ENCODE measurements around the gene MCM3AP.
A peak's percentile ranks its signal among the peaks of the same experiment; 100 is the strongest.

Gene MCM3AP

GRCh38 chr21:46285206-46285661 is at the start of gene MCM3AP:
TSS of gene MCM3AP (minus strand) at chr21:46285611. CDS start at chr21:46285286, 325 bp downstream.
- no peak for DNase-seq

- DNase-seq = no peak
Observed at GRCh38 chr21:46334351-46335140, 49.1 kb upstream of the MCM3AP start.

GRCh38 chr21:46329796-46330195 is 44.4 kb upstream of the MCM3AP start:
- DNase-seq = no peak

- DNase-seq = no peak
Observed at GRCh38 chr21:46328151-46328550, 42.7 kb upstream of the MCM3AP start.

- no peak for DNase-seq
Observed at GRCh38 chr21:46327711-46328110, 42.3 kb upstream of the MCM3AP start.

GRCh38 chr21:46326110-46326703 is 40.8 kb upstream of the MCM3AP start:
- no peak for DNase-seq

- DNase-seq = no peak
Observed at GRCh38 chr21:46325073-46325912, 39.9 kb upstream of the MCM3AP start.

- no peak for DNase-seq
Observed at GRCh38 chr21:46324390-46325072, 39.1 kb upstream of the MCM3AP start.

- DNase-seq = peak; percentile 80
Observed at GRCh38 chr21:46323710-46324389, 38.4 kb upstream of the MCM3AP start, which contains the start of the genes C21orf58 and PCNT. TSS of gene C21orf58 (minus strand) at chr21:46323870. CDS start at chr21:46322738, 1,132 bp downstream. TSS of gene PCNT (plus strand) at chr21:46324156. CDS start at chr21:46324229, 73 bp downstream.

- DNase-seq = no peak
Observed at GRCh38 chr21:46323227-46323709, 37.9 kb upstream of the MCM3AP start.

GRCh38 chr21:46322351-46323226 is 37.2 kb upstream of the MCM3AP start:
- no peak for DNase-seq

GRCh38 chr21:46320331-46320801 is 35.0 kb upstream of the MCM3AP start:
- DNase-seq = no peak

GRCh38 chr21:46319186-46319585 is 33.8 kb upstream of the MCM3AP start:
- no peak for DNase-seq

- no peak for DNase-seq
Observed at GRCh38 chr21:46318464-46318845, 33.0 kb upstream of the MCM3AP start.

- DNase-seq = peak; percentile 19
Observed at GRCh38 chr21:46317710-46318463, 32.5 kb upstream of the MCM3AP start.

GRCh38 chr21:46316708-46317324 is 31.4 kb upstream of the MCM3AP start:
- DNase-seq = no peak

GRCh38 chr21:46314441-46315020 is 29.1 kb upstream of the MCM3AP start:
- no peak for DNase-seq

GRCh38 chr21:46312949-46313348 is 27.5 kb upstream of the MCM3AP start:
- DNase-seq = no peak

- no peak for DNase-seq
Observed at GRCh38 chr21:46311568-46311967, 26.2 kb upstream of the MCM3AP start.
